Measurements from ENCODE around the gene SEC63. TPM values are rescaled to one million over a fixed set of nuclear protein-coding genes. Genes with fewer than 3 reads are reported as not detected.
"Not testable (repeated sequence)": the region's sequence is repeated elsewhere in the genome, so short reads cannot be mapped to it uniquely, and the experiment has no call there.

Gene SEC63
- total RNA-seq, 1 donor from 2014 or later, result 40.7 TPM

GRCh38 chr6:107890431-107890830 is 67.6 kb downstream of the SEC63 start:
- H3K27ac ChIP-seq (ENCODE audit: low read depth, low read length); H3K4me3 ChIP-seq (ENCODE audit: low read length in 3 of 3); H3K4me1 ChIP-seq (ENCODE audit: control insufficient read depth in 3 of 3, insufficient read depth in 3 of 3, low read length in 3 of 3); H3K9me3 ChIP-seq (ENCODE audit: control insufficient read depth in 3 of 3, low read length in 3 of 3); H3K27me3 ChIP-seq (ENCODE audit: control insufficient read depth in 3 of 3, insufficient read depth in 3 of 3, low read length in 3 of 3); H3K9ac ChIP-seq (ENCODE audit: low read depth in 1 of 3, low read length in 3 of 3): not testable (repeated sequence)
- peaks cover 11 to 21% (median 21%) of the 10 kb centered on the region in 3 donors for H3K36me3 ChIP-seq (ENCODE audit: control insufficient read depth in 3 of 3, insufficient read depth in 3 of 3, low read length in 3 of 3)

GRCh38 chr6:107885950-107886349 is 72.1 kb downstream of the SEC63 start:
- not testable (repeated sequence) for H3K27ac ChIP-seq (ENCODE audit: low read depth, low read length); H3K9ac ChIP-seq (ENCODE audit: low read depth in 1 of 3, low read length in 3 of 3); H3K27me3 ChIP-seq (ENCODE audit: control insufficient read depth in 3 of 3, insufficient read depth in 3 of 3, low read length in 3 of 3); H3K4me3 ChIP-seq (ENCODE audit: low read length in 3 of 3); H3K4me1 ChIP-seq (ENCODE audit: control insufficient read depth in 3 of 3, insufficient read depth in 3 of 3, low read length in 3 of 3); H3K9me3 ChIP-seq (ENCODE audit: control insufficient read depth in 3 of 3, low read length in 3 of 3)
- peaks cover 0 to 13% (median 8%) of the 10 kb centered on the region in 3 donors for H3K36me3 ChIP-seq (ENCODE audit: control insufficient read depth in 3 of 3, insufficient read depth in 3 of 3, low read length in 3 of 3)

DNA sequence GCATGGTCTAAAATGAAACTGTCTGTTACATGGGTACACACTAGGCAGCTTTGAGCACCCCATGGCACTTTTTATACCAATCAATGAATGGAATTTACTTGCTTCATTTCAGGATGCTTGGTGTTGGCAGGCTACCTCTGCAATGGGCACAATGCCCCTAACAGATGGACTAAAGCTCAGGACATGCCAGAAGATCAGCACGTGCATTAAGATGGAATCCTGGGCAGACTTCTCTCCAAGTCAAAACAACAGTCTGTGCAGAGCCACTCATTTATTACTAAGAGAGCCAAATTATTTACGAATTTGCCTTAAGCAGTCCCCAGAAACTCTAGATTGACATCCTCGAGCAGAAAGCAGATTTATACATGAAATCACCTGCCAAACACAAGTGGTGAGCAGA is 78.1 kb downstream of the SEC63 start:
- H3K4me3 ChIP-seq (ENCODE audit: low read length in 3 of 3), result no peak overlapping the region
- no peaks in the 10 kb centered on the region for H3K9me3 ChIP-seq (ENCODE audit: control insufficient read depth in 3 of 3, low read length in 3 of 3)
- no peaks in the 10 kb centered on the region for H3K27me3 ChIP-seq (ENCODE audit: control insufficient read depth in 3 of 3, insufficient read depth in 3 of 3, low read length in 3 of 3)
- H3K27ac ChIP-seq (ENCODE audit: low read depth, low read length), result no peak overlapping the region
- H3K36me3 ChIP-seq (ENCODE audit: control insufficient read depth in 3 of 3, insufficient read depth in 3 of 3, low read length in 3 of 3), result peaks cover 4 to 31% (median 25%) of the 10 kb centered on the region in 3 donors
- H3K4me1 ChIP-seq (ENCODE audit: control insufficient read depth in 3 of 3, insufficient read depth in 3 of 3, low read length in 3 of 3), result peaks cover 0 to 5% (median 3%) of the 10 kb centered on the region in 3 donors
- H3K9ac ChIP-seq (ENCODE audit: low read depth in 1 of 3, low read length in 3 of 3), result no peak overlapping the region

- Histone ChIP-seq H3K27me3 (ENCODE audit: control insufficient read depth in 3 of 3, insufficient read depth in 3 of 3, low read length in 3 of 3) (no peaks in the 10 kb centered on the region), H3K4me1 (ENCODE audit: control insufficient read depth in 3 of 3, insufficient read depth in 3 of 3, low read length in 3 of 3) (peaks cover 0 to 5% (median 3%) of the 10 kb centered on the region in 3 donors), H3K36me3 (ENCODE audit: control insufficient read depth in 3 of 3, insufficient read depth in 3 of 3, low read length in 3 of 3) (peaks cover 5 to 36% (median 29%) of the 10 kb centered on the region in 3 donors), H3K4me3 (ENCODE audit: low read length in 3 of 3) (no peak overlapping the region), H3K9me3 (ENCODE audit: control insufficient read depth in 3 of 3, low read length in 3 of 3) (no peaks in the 10 kb centered on the region), H3K27ac (ENCODE audit: low read depth, low read length) (no peak overlapping the region), H3K9ac (ENCODE audit: low read depth in 1 of 3, low read length in 3 of 3) (no peak overlapping the region)
Measured at GRCh38 chr6:107877968-107878367, 80.0 kb downstream of the SEC63 start.

DNA sequence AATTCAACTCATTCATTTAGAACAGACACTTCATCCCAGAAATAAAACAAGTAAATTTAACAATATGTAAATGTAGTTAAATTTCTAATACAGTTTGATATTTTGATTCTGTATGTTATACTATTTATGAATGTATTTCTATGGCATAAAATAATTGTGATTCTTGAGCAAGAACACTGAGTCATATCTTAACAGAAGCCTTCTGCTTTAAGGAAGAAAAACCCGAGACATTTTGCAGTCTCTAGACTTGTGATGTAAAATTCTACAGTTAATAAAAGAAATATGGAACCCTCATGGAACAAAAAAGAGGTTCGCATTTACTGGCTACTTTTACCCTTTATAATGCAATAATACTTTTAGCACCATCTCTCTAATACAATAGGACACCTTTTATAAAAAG is 86.0 kb downstream of the SEC63 start:
- H3K27ac ChIP-seq (ENCODE audit: low read depth, low read length), result no peak overlapping the region
- peaks cover 6 to 20% (median 11%) of the 10 kb centered on the region in 3 donors for H3K36me3 ChIP-seq (ENCODE audit: control insufficient read depth in 3 of 3, insufficient read depth in 3 of 3, low read length in 3 of 3)
- no peaks in the 10 kb centered on the region for H3K9me3 ChIP-seq (ENCODE audit: control insufficient read depth in 3 of 3, low read length in 3 of 3)
- H3K4me3 ChIP-seq (ENCODE audit: low read length in 3 of 3), result no peak overlapping the region
- H3K4me1 ChIP-seq (ENCODE audit: control insufficient read depth in 3 of 3, insufficient read depth in 3 of 3, low read length in 3 of 3), result no peaks in the 10 kb centered on the region
- no peak overlapping the region for H3K9ac ChIP-seq (ENCODE audit: low read depth in 1 of 3, low read length in 3 of 3)
- no peaks in the 10 kb centered on the region for H3K27me3 ChIP-seq (ENCODE audit: control insufficient read depth in 3 of 3, insufficient read depth in 3 of 3, low read length in 3 of 3)

- not testable (repeated sequence) for H3K9ac ChIP-seq (ENCODE audit: low read depth in 1 of 3, low read length in 3 of 3); H3K27me3 ChIP-seq (ENCODE audit: control insufficient read depth in 3 of 3, insufficient read depth in 3 of 3, low read length in 3 of 3); H3K4me1 ChIP-seq (ENCODE audit: control insufficient read depth in 3 of 3, insufficient read depth in 3 of 3, low read length in 3 of 3); H3K9me3 ChIP-seq (ENCODE audit: control insufficient read depth in 3 of 3, low read length in 3 of 3); H3K27ac ChIP-seq (ENCODE audit: low read depth, low read length); H3K4me3 ChIP-seq (ENCODE audit: low read length in 3 of 3)
- H3K36me3 ChIP-seq (ENCODE audit: control insufficient read depth in 3 of 3, insufficient read depth in 3 of 3, low read length in 3 of 3), result peaks cover 6 to 20% (median 9%) of the 10 kb centered on the region in 3 donors
Measured at GRCh38 chr6:107871512-107871911, 86.5 kb downstream of the SEC63 start.

- no peaks in the 10 kb centered on the region for H3K27me3 ChIP-seq (ENCODE audit: control insufficient read depth in 3 of 3, insufficient read depth in 3 of 3, low read length in 3 of 3)
- no peaks in the 10 kb centered on the region for H3K9me3 ChIP-seq (ENCODE audit: control insufficient read depth in 3 of 3, low read length in 3 of 3)
- no peaks in the 10 kb centered on the region for H3K4me1 ChIP-seq (ENCODE audit: control insufficient read depth in 3 of 3, insufficient read depth in 3 of 3, low read length in 3 of 3)
- H3K27ac ChIP-seq (ENCODE audit: low read depth, low read length), result no peak overlapping the region
- no peak overlapping the region for H3K4me3 ChIP-seq (ENCODE audit: low read length in 3 of 3)
- no peak overlapping the region for H3K9ac ChIP-seq (ENCODE audit: low read depth in 1 of 3, low read length in 3 of 3)
- peaks cover 6 to 19% (median 9%) of the 10 kb centered on the region in 3 donors for H3K36me3 ChIP-seq (ENCODE audit: control insufficient read depth in 3 of 3, insufficient read depth in 3 of 3, low read length in 3 of 3)
Measured at GRCh38 chr6:107871016-107871415, 87.0 kb downstream of the SEC63 start.

- Histone ChIP-seq H3K27me3 (ENCODE audit: control insufficient read depth in 3 of 3, insufficient read depth in 3 of 3, low read length in 3 of 3) (no peaks in the 10 kb centered on the region), H3K9ac (ENCODE audit: low read depth in 1 of 3, low read length in 3 of 3) (no peak overlapping the region), H3K4me3 (ENCODE audit: low read length in 3 of 3) (no peak overlapping the region), H3K36me3 (ENCODE audit: control insufficient read depth in 3 of 3, insufficient read depth in 3 of 3, low read length in 3 of 3) (peaks cover 6 to 15% (median 9%) of the 10 kb centered on the region in 3 donors), H3K9me3 (ENCODE audit: control insufficient read depth in 3 of 3, low read length in 3 of 3) (no peaks in the 10 kb centered on the region), H3K4me1 (ENCODE audit: control insufficient read depth in 3 of 3, insufficient read depth in 3 of 3, low read length in 3 of 3) (no peaks in the 10 kb centered on the region), H3K27ac (ENCODE audit: low read depth, low read length) (no peak overlapping the region)
Measured at GRCh38 chr6:107870381-107870780, 87.6 kb downstream of the SEC63 start.

DNA sequence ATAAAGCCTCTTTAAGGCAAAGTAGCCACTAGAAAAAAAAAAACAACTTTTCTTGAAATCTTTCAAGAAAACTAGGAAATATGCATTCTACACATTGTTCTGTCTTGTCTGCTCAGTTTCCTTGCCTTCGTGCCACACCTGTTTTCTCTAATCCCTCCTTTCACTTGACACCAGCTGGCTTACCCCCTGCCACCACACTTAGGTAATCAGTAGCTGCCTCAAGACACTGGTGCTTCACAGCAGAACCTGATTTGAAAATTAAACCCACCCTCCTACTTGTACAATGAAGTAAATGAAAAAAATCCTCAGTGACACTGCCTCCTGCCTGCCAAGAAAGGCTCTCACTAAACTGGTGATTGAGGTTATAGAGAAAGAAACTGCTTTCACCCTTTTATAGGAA is 88.1 kb downstream of the SEC63 start:
- H3K27ac ChIP-seq (ENCODE audit: low read depth, low read length), result no peak overlapping the region
- H3K9me3 ChIP-seq (ENCODE audit: control insufficient read depth in 3 of 3, low read length in 3 of 3), result no peaks in the 10 kb centered on the region
- no peak overlapping the region for H3K9ac ChIP-seq (ENCODE audit: low read depth in 1 of 3, low read length in 3 of 3)
- H3K27me3 ChIP-seq (ENCODE audit: control insufficient read depth in 3 of 3, insufficient read depth in 3 of 3, low read length in 3 of 3), result no peaks in the 10 kb centered on the region
- no peak overlapping the region for H3K4me3 ChIP-seq (ENCODE audit: low read length in 3 of 3)
- peaks cover 3 to 15% (median 9%) of the 10 kb centered on the region in 3 donors for H3K36me3 ChIP-seq (ENCODE audit: control insufficient read depth in 3 of 3, insufficient read depth in 3 of 3, low read length in 3 of 3)
- H3K4me1 ChIP-seq (ENCODE audit: control insufficient read depth in 3 of 3, insufficient read depth in 3 of 3, low read length in 3 of 3), result no peaks in the 10 kb centered on the region

- Histone ChIP-seq H3K27me3 (ENCODE audit: control insufficient read depth in 3 of 3, insufficient read depth in 3 of 3, low read length in 3 of 3) (no peaks in the 10 kb centered on the region), H3K4me3 (ENCODE audit: low read length in 3 of 3) (no peak overlapping the region)
Measured at GRCh38 chr6:107868867-107869611, 89.0 kb downstream of the SEC63 start.

More at GRCh38 chr6:107868867-107869611, 89.0 kb downstream of the SEC63 start:
- Histone ChIP-seq H3K9me3 (ENCODE audit: control insufficient read depth in 3 of 3, low read length in 3 of 3) (no peaks in the 10 kb centered on the region), H3K4me1 (ENCODE audit: control insufficient read depth in 3 of 3, insufficient read depth in 3 of 3, low read length in 3 of 3) (no peaks in the 10 kb centered on the region), H3K9ac (ENCODE audit: low read depth in 1 of 3, low read length in 3 of 3) (no peak overlapping the region), H3K27ac (ENCODE audit: low read depth, low read length) (no peak overlapping the region), H3K36me3 (ENCODE audit: control insufficient read depth in 3 of 3, insufficient read depth in 3 of 3, low read length in 3 of 3) (peaks cover 3 to 11% (median 5%) of the 10 kb centered on the region in 3 donors)
